NB4 (cell line): ENCODE measurements around the gene NXPE2.

Experiments
- MYC ChIP-seq: IDR thresholded peaks from 2 replicates; pipeline ENCODE4 v1.6.1; 2011; ENCODE audit warnings: low read depth, low read length
- POLR2A ChIP-seq: IDR thresholded peaks from 2 replicates; pipeline ENCODE4 v1.6.1; 2011; ENCODE audit warnings: mild to moderate bottlenecking; ENCODE audit not compliant: insufficient read length; ENCODE audit errors: extremely low read depth
- TF ChIP-seq, protein P1 (sequence below): IDR thresholded peaks from one replicate; pipeline ENCODE4 v1.5.1; 2012; ENCODE audit warnings: low read depth, low read length
- TF ChIP-seq, protein P2 (sequence below): IDR thresholded peaks from 2 replicates; pipeline ENCODE4 v1.6.1; 2011; ENCODE audit warnings: low read depth, low read length

DNA sequence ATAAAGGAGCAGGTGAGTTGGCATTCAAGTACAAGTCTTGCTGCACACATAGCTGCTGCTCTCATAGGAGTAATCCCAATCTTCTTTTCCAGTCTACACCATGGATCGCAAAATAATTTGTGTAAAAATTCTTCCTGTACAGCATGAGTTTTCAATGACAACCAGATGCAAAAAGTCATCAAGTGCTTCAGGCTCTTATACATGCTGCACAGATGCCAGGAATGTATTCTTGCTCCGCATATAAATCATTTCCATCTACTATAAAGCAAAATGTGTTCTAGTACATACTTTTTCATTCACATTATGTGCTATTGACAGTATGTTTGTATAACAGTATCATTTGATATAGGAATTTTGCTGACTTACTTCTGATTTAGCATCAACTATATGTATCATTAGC, 35.4 kb downstream of the NXPE2 start:
- TF ChIP-seq, protein P1, sequence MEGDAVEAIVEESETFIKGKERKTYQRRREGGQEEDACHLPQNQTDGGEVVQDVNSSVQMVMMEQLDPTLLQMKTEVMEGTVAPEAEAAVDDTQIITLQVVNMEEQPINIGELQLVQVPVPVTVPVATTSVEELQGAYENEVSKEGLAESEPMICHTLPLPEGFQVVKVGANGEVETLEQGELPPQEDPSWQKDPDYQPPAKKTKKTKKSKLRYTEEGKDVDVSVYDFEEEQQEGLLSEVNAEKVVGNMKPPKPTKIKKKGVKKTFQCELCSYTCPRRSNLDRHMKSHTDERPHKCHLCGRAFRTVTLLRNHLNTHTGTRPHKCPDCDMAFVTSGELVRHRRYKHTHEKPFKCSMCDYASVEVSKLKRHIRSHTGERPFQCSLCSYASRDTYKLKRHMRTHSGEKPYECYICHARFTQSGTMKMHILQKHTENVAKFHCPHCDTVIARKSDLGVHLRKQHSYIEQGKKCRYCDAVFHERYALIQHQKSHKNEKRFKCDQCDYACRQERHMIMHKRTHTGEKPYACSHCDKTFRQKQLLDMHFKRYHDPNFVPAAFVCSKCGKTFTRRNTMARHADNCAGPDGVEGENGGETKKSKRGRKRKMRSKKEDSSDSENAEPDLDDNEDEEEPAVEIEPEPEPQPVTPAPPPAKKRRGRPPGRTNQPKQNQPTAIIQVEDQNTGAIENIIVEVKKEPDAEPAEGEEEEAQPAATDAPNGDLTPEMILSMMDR = no peak
- TF ChIP-seq POLR2A = no peak
- TF ChIP-seq MYC = no peak
- TF ChIP-seq, protein P2, sequence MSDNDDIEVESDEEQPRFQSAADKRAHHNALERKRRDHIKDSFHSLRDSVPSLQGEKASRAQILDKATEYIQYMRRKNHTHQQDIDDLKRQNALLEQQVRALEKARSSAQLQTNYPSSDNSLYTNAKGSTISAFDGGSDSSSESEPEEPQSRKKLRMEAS = no peak
